GM19025 (cell line): ENCODE data around the gene SIAH2.
"Not testable (repeated sequence)": the region's sequence is repeated elsewhere in the genome, so short reads cannot be mapped to it uniquely, and the experiment has no call there.

ENCODE experiments used
- ATAC-seq: cut with Tn5 transposase; IDR thresholded peaks from one replicate; pipeline ENCODE4 v1.9.1; 2021; ENCODE audit warnings: mild to moderate bottlenecking, low read depth, moderate library complexity; ENCODE audit not compliant: unreplicated experiment

Gene SIAH2

DNA sequence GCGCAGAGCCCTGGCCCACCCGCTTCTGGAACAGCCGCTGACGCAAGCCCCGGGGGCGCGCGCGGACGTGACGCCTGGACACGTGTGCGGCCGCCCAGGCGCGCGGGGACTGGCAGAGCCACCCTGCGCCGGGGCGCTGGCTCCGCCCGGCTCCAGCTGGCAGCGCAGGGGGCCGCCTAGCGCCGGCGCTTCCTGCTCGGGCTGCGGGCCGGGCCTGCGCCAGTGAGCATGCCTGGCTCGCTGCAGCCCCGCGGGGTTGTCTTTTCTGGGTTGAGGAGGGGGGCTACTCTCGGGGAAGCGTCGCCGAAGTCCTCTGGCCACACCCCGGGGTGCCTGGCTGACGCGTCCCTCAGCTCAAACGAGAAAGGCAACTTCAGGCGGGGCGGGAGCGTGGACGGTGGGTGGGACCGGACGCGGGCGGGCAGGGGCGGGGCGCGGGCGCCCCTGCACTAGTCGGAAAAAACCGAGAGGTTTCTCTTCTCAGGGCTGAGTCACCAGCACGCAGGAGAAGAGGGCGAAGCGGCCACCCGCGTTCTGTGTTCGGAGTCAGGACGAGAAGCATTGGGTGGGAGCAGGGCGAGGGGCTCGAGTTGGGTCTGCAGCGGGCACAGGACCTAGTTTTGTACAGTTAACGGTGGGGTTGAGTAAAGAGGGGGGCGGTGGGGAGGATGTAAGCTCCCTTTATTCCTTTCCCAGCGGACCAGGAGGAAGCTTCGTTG lies at the start of gene SIAH2:
Gene SIAH2, minus strand, starts transcription at position 48 of the 719 bp plus-strand sequence. CDS start 320 bp downstream, outside the sequence.
- ATAC-seq: peak; percentile 65

GRCh38 chr3:150811984-150812383 lies 49.0 kb upstream of the SIAH2 start:
- ATAC-seq: no peak

DNA sequence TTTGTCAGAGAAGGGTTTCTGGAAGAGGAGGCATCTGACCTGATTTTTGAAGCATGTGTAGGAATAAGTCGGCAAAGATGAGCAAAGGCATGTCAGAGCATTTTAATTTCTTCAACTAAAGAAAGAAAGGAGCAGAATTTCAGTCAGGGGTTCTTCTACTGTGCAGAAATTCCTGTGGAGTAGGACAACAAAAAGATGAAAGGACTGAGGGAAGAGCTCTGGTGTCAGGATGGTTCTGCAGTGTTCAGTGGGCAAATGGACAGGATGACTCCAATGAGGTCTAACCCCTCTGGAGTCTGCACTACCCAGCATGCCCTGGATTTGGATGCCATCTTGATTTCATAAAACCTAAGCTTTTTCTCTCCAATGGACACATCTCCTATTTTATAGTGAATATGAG lies 47.7 kb upstream of the SIAH2 start:
- ATAC-seq: no peak

DNA sequence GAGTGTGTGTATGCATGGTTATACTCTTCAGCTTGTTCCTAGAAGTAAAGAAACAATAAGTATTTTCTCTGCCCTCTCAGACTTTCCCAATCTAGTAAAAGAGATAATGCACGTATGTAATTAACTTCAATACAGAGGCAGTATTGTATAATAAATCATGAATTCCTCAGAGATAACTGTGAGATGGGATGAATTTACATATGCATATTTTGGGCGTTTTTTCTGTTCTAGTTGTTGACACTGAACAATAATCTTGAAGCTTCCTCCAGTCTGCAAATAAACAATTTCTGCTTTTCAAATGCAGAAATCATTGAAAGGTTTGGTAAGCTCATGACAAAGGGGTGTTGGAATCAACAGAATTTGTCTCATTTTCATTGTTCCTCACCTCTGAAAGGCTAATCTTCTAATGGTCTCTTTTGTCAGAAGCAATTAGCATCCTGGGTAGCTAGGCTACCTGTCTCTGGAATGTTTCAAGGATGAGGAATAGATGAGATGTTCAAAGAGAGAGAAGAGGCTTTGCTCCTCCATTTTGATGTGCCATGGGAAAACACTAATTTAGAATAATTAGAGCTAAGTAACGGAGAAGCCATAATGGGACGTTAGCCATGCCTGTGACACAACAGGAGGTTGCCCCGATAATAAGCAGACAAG lies 43.3 kb upstream of the SIAH2 start:
- no peak for ATAC-seq

DNA sequence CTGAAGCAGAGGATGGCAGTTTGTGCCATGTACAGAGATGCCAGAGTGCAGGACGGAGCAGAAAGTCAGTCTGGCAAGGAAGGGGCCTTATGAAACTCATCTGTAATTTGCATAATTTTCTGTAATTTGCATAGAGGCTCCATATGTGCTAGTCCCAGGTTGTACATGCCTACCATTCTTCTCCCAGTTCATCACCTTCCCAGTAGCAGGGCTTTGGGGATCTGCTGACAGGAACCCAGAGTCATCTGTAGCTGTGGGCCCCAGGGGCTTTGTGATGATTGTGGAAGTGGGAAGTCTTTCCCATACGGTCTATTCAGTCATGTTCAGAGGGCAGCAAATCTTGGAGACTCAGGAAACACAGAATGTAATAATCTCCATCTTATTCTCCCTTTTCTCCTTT lies 42.4 kb upstream of the SIAH2 start:
- no peak for ATAC-seq

GRCh38 chr3:150803440-150803985 lies 40.5 kb upstream of the SIAH2 start:
- no peak for ATAC-seq

DNA sequence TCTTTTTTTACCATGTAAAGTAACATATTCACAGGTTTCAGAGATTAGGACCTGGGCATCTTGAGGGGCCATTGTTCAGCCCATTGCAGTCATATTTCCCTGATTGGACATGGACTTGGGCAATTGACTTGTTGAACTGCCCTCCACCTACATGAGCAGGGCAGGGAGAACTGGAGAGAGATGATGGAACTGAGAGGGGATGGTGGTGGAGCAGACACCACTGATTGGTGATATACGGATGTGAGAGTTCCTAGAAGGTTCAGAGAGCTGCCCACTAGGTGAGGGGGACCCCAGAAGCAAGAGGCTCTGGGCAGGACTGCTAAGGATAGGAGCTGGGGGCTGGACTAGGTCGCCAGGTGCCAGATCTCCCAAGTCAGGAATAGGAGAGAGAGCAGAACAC lies 37.8 kb upstream of the SIAH2 start:
- no peak for ATAC-seq

DNA sequence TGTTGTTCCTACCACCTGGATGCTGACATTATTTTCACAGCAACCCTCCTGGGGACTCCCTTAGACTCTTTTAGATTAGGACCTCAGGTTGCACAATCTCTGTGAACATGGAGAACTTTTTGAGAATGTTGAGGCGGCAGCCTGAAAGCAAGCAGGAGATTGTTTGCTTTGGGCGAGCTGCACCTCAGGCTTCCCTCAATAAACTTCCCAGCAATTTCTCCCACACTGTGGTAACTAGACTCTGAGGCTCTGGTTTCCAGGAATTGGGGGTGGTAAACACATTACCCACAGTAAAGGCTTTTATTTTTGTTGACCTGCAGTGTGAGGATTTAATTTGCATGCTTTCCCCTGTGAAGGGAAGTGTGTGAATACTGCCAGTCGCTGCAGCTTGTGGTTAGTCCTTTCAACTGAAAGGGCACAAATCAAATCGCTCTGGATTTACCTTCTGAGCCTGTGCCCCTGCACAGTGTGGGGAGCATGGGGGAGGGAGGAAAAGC lies 35.2 kb upstream of the SIAH2 start:
- ATAC-seq: no peak

- no peak for ATAC-seq
These were observed 34.2 kb upstream of the SIAH2 start for GRCh38 chr3:150797155-150797554.

GRCh38 chr3:150796527-150796926 lies 33.6 kb upstream of the SIAH2 start:
- ATAC-seq: not testable (repeated sequence)

DNA sequence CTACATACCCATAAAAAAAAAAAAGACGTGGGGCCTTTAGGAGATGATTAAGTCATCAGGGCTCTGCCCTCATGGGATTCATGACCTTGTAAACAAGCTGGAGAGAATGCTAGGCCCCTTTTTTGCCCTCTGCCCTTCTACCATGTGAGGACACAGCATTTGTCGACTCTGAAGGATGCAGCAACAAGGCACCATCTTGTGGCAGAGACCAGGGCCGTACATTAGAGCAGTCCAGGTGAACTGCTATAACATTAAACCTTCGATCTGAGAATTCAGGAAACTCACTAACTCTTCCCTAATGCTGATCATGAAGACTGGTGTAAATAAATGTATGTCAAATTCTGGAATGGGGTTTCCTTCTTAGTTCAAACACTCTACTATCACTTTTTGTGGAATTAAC lies 30.7 kb upstream of the SIAH2 start:
- no peak for ATAC-seq

- no peak for ATAC-seq
These were observed 27.7 kb upstream of the SIAH2 start for GRCh38 chr3:150790629-150791028.

DNA sequence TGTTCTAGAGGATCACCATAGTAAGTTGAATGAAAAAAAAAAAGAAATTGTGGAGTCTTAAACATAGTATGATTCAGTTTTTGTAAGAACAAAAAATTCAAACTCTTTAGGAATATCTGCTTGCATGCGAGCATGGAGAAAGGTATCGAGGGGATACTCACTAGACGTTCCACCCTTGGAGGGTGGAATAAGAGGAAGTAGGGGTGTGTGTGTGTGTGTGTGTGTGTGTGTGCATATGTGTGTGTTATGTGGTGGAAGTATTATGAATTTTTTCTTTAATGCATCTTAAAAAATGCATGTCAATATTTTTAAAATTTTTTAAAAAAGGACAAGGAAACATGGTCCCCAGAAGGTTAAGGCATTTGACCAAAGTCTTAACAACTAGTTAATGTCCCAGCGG lies 26.5 kb upstream of the SIAH2 start:
- ATAC-seq: no peak

GRCh38 chr3:150787741-150788370 lies 24.9 kb upstream of the SIAH2 start:
- peak; percentile 57 for ATAC-seq

DNA sequence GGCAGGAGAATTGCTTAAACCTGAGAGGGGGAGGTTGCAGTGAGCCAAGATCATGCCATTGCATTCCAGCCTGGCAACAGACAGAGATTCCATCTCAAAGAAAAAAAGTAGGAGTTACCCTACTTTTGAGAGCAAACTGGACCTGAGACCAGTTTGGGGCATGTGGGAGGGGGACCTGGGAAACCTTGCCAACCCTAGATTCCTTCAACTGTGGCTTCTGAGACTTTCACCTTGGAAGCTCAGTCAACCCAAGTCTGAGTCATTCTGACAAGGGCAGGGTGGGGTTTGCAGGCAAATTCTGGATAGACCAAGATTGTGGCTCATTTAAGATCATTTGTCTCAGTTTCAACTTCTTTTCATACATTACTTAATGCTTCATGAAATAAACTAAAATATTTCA lies 23.8 kb upstream of the SIAH2 start:
- no peak for ATAC-seq

DNA sequence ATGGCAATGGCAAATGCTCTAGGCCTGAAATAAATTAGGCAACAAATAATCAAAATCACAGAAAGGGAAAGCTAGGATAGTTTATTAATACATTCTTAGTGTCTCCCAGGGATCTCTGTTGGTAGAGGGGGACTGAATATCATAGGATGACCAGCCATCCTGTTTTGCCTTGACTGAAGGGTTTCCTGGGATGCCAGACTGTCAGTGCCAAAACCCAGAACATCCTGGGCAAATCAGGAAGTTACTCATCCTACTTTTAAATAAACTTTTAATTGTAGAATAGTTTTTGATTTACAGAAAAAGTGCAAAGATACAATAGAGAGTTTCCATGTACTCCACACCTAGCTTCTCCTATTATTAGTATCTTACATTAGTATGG lies 21.8 kb upstream of the SIAH2 start:
- ATAC-seq: no peak

DNA sequence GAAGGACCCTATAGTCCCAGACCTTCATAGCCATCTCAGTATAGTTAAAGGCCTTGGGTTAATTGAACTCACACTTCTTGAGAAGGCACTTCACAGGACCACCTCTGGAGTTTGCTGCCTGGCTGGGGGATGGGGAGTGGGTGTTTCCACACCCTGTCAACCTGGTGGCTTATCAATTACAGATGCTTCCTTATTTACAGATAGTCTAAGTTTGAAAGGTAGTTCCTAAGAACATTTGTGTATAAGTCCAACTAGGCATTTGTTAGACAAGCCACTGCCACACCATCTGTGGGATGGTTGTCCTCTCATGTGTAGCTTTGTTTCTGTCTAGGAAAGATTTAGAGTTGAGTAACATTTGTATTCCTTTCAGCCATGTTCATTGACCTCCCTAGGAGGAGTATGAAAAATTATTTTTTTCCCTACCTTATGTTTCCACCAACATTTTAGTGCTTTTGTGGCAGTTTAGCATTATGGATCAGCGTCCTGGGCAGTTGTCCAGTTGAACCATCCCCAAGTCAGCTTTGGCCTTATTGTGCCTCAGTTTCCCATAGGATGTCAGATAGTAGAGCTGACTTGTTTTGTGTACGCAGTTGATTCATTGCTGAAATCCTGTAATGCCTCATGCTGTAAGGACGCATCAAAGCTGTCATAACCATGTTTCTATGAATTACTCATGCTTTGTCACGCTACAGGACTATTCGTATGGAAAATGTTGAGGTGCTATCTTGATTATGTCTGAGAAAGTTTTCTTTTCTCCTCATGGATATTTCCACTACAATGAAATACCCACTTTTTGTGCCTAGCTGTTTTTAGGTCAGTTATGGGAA lies 21.2 kb upstream of the SIAH2 start:
- ATAC-seq: peak; percentile 58

GRCh38 chr3:150783316-150783715 lies 20.3 kb upstream of the SIAH2 start:
- no peak for ATAC-seq

GRCh38 chr3:150779402-150779858 lies 16.5 kb upstream of the SIAH2 start:
- no peak for ATAC-seq

DNA sequence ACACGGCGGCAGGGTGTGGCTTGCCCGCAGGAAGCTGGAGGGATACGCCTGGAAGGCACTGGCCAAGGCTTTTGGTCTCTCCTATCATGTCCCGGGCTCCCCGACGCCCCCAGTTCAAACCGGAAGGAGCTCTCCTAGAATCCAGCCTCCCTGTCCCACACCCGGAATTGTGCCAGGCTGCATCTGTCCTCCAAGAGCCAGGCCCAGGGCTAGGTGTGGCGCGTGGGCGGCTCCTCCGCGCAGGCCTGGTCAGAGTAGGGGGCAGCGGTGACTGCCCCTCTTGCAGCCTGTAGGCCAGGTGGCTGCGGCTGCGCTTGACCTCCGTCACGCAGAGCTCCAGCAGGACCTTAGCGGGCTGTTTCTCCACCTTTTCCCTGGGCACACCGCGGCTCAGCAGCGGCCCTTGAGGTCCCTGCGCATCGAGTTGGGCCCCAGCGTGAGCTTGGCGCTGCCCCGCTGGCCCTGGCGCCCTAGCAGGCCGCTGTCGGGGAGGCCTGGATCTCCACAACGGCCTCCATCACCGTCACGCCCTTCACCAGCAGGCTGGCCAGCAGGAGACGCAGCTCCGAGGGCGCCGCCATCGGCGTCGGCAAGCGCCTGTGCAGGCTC lies 15.9 kb upstream of the SIAH2 start:
- ATAC-seq: no peak
